Fibroblast of lung (primary cell): ENCODE data around the gene DDX31.

ENCODE experiments used
- EZH2 ChIP-seq: IDR thresholded peaks from 2 replicates; pipeline ENCODE4 v1.5.1; 2012; ENCODE audit warnings: low read length, control low read depth, mild to moderate bottlenecking; ENCODE audit errors: missing control alignments
- TF ChIP-seq, protein P1 (sequence below), 2 donors: IDR thresholded peaks in 1 of 2; conservative IDR thresholded peaks in 1 of 2; 1 replicate in 1 of 2; 2 replicates in 1 of 2; pipeline ENCODE4 v1.5.1; 2011 to 2012; ENCODE audit warnings: low read length in 2 of 2, control low read depth in 1 of 2, inconsistent platforms in 1 of 2, low read depth in 1 of 2, mild to moderate bottlenecking in 1 of 2

DNA sequence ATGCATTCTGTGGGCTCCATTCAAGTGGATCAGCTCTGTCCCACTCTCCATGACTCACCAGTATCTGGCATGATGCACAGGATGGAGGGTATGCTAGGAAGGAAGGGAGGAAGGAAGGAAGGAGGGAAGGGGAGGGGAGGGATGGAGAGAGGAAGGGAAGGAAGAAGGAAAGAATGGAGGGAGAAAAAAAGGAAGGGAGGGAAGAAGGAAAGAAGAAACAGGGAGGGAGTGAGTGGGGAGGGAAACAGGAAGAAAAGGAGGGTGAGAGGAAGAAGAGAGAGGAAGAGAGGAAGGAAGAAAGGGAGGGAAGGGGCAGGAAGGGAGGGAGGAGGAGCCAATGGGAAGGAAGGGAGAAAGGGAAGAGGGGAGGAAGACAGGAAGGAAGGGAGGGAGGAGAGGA lies 92.7 kb downstream of the DDX31 start:
- TF ChIP-seq, protein P1, sequence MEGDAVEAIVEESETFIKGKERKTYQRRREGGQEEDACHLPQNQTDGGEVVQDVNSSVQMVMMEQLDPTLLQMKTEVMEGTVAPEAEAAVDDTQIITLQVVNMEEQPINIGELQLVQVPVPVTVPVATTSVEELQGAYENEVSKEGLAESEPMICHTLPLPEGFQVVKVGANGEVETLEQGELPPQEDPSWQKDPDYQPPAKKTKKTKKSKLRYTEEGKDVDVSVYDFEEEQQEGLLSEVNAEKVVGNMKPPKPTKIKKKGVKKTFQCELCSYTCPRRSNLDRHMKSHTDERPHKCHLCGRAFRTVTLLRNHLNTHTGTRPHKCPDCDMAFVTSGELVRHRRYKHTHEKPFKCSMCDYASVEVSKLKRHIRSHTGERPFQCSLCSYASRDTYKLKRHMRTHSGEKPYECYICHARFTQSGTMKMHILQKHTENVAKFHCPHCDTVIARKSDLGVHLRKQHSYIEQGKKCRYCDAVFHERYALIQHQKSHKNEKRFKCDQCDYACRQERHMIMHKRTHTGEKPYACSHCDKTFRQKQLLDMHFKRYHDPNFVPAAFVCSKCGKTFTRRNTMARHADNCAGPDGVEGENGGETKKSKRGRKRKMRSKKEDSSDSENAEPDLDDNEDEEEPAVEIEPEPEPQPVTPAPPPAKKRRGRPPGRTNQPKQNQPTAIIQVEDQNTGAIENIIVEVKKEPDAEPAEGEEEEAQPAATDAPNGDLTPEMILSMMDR (conservative IDR thresholded peaks at IDR 0.05 in 1 of 2, IDR thresholded peaks at IDR 0.05 in 1 of 2; ENCODE audit: low read depth in 1 of 2, low read length in 2 of 2), result no peak
- TF ChIP-seq EZH2, result no peak
